Progenitor cell of endocrine pancreas (in vitro differentiated cells): ENCODE data around the gene MEIOB. TPM values are rescaled to one million over a fixed set of nuclear protein-coding genes. Genes with fewer than 3 reads are reported as not detected.
"Not testable (repeated sequence)": the region's sequence is repeated elsewhere in the genome, so short reads cannot be mapped to it uniquely, and the experiment has no call there.

Source experiments
- DNase-seq: peaks from one replicate; pipeline ENCODE4 v3.0.0; 2021; ENCODE audit warnings: low spot score; ENCODE audit not compliant: unreplicated experiment
- H3K27ac Mint-ChIP-seq: 2 replicates; pipeline ENCODE4 v1.8.0; 2021; ENCODE audit warnings: mild to moderate bottlenecking, moderate library complexity, mixed read lengths
- H3K27me3 Mint-ChIP-seq: 2 replicates; pipeline ENCODE4 v1.8.0; 2021; ENCODE audit warnings: mixed read lengths
- H3K36me3 Mint-ChIP-seq: 2 replicates; pipeline ENCODE4 v1.8.0; 2022; ENCODE audit warnings: mixed read lengths; ENCODE audit not compliant: insufficient read depth
- H3K4me1 Mint-ChIP-seq: 2 replicates; pipeline ENCODE4 v1.8.0; 2021; ENCODE audit warnings: low read depth, mixed read lengths
- H3K4me3 Mint-ChIP-seq: 2 replicates; pipeline ENCODE4 v1.8.0; 2021; ENCODE audit warnings: low read depth, mild to moderate bottlenecking, moderate library complexity, mixed read lengths
- H3K9me3 Mint-ChIP-seq: 2 replicates; pipeline ENCODE4 v1.8.0; 2021; ENCODE audit warnings: low read depth, mixed read lengths
- CTCF ChIP-seq: fragments of 200-600 bp; sonication (generic); IDR thresholded peaks from one replicate; pipeline ENCODE4 v1.5.0; 2021; ENCODE audit warnings: antibody characterized with exemption, mild to moderate bottlenecking; ENCODE audit not compliant: unreplicated experiment
- total RNA-seq: library from RNA; stranded (reverse); gene quantifications from 2 replicates; pipeline ENCODE4 v1.2.1, GENCODE V29; 2021

The MEIOB gene
- total RNA-seq, 1 donor from 2014 or later = not detected

- H3K9me3 Mint-ChIP-seq = no peaks in the 10 kb centered on the region
- no peak for TF ChIP-seq CTCF
- DNase-seq = no peak
These were observed 7.5 kb upstream of the MEIOB start for GRCh38 chr16:1879477-1879876.

GRCh38 chr16:1878256-1878655 lies 6.3 kb upstream of the MEIOB start:
- no peak for TF ChIP-seq CTCF
- no peaks in the 10 kb centered on the region for H3K36me3 Mint-ChIP-seq
- H3K27ac Mint-ChIP-seq = no peak overlapping the region
- H3K4me3 Mint-ChIP-seq = no peak overlapping the region
- no peak for DNase-seq
- H3K4me1 Mint-ChIP-seq = no peaks in the 10 kb centered on the region
- peaks cover 40% of the 10 kb centered on the region for H3K27me3 Mint-ChIP-seq
- H3K9me3 Mint-ChIP-seq = no peaks in the 10 kb centered on the region

More at GRCh38 chr16:1879477-1879876, 7.5 kb upstream of the MEIOB start:
- H3K27me3 Mint-ChIP-seq = peaks cover 34% of the 10 kb centered on the region
- H3K36me3 Mint-ChIP-seq = no peaks in the 10 kb centered on the region
- H3K4me3 Mint-ChIP-seq = no peak overlapping the region
- H3K27ac Mint-ChIP-seq = no peak overlapping the region
- no peaks in the 10 kb centered on the region for H3K4me1 Mint-ChIP-seq

GRCh38 chr16:1877804-1878203 lies 5.8 kb upstream of the MEIOB start:
- Mint-ChIP-seq H3K36me3 (no peaks in the 10 kb centered on the region), H3K27me3 (peaks cover 44% of the 10 kb centered on the region), H3K4me1 (no peaks in the 10 kb centered on the region)

GRCh38 chr16:1877089-1877488 lies 5.1 kb upstream of the MEIOB start:
- Mint-ChIP-seq H3K27me3 (peaks cover 50% of the 10 kb centered on the region), H3K27ac (no peak overlapping the region), H3K36me3 (peaks cover 3% of the 10 kb centered on the region), H3K4me3 (no peak overlapping the region), H3K9me3 (peaks cover 3% of the 10 kb centered on the region), H3K4me1 (no peaks in the 10 kb centered on the region)
- no peak for DNase-seq
- no peak for TF ChIP-seq CTCF

More at GRCh38 chr16:1877804-1878203, 5.8 kb upstream of the MEIOB start:
- H3K9me3 Mint-ChIP-seq = no peaks in the 10 kb centered on the region
- TF ChIP-seq CTCF = no peak
- H3K27ac Mint-ChIP-seq = no peak overlapping the region
- no peak overlapping the region for H3K4me3 Mint-ChIP-seq
- no peak for DNase-seq

GRCh38 chr16:1876468-1876867 lies 4.5 kb upstream of the MEIOB start:
- H3K4me1 Mint-ChIP-seq = no peaks in the 10 kb centered on the region
- no peak overlapping the region for H3K27ac Mint-ChIP-seq
- H3K4me3 Mint-ChIP-seq = no peak overlapping the region
- TF ChIP-seq CTCF = no peak
- DNase-seq = no peak
- peaks cover 51% of the 10 kb centered on the region for H3K27me3 Mint-ChIP-seq
- peaks cover 3% of the 10 kb centered on the region for H3K9me3 Mint-ChIP-seq
- peaks cover 3% of the 10 kb centered on the region for H3K36me3 Mint-ChIP-seq

- H3K4me3 Mint-ChIP-seq, H3K36me3 Mint-ChIP-seq, H3K9me3 Mint-ChIP-seq, DNase-seq, H3K4me1 Mint-ChIP-seq, H3K27ac Mint-ChIP-seq: not testable (repeated sequence)
- H3K27me3 Mint-ChIP-seq = peaks cover 51% of the 10 kb centered on the region
These were observed 4.1 kb upstream of the MEIOB start for GRCh38 chr16:1876066-1876465.
